Measurements from ENCODE around the gene CABLES2. TPM values are rescaled to one million over a fixed set of nuclear protein-coding genes. Genes with fewer than 3 reads are reported as not detected.
A peak's percentile ranks its signal among the peaks of the same experiment; 100 is the strongest.

The CABLES2 gene
- total and polyA plus RNA-seq, 2 experiments from 2014 or later = 0.66 to 7.3 TPM

DNA sequence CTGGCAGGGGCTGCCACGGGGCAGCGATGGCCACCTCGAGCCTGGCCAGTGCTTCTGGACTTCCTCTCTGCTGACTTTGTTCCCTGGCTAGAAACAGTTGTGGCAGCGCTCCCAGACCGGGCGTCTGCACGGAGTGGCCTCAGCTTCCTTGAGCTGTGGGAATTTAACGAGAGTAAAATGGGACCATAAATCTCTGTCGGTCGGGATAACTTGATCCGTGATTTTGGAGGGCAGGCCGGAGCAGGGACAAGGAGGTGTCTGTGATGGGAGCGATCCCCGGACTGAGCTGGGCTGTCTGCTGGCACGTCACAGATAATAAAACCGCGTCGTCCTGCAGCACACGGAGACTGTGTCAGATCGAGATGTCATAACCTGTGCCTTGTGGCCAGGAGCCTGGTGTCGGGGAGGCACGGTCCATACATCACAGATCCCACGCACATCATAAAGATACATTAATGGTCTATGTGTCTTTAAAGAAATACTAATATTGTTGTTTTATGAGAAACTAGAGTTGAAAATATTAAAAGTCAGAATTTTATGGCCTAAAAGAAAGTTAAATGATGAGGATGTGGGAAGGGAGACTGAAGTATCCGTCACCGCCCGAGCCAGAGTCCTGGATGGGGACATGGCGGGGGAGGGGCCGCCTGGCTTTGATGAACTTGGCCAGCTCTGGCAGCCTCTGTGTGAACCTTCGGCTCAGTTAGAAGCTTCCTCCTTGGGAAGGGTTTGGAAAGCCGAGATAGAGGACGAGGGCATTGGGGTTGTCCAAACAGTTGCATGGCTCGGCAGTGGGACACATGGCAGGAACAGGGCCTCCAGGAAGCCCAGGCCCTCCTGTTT lies 26.8 kb upstream of the CABLES2 start:
- no peak overlapping the region for H2AFZ ChIP-seq
- H3K9ac ChIP-seq = no peak overlapping the region
- no peak overlapping the region for H3K27ac ChIP-seq
- TF ChIP-seq EZH2phosphoT487 (IDR thresholded peaks at IDR 0.05; ENCODE audit: insufficient read depth, low read depth) = no peak
- TF ChIP-seq EZH2 (IDR thresholded peaks at IDR 0.05; ENCODE audit: insufficient read depth, poor library complexity, severe bottlenecking) = peak; percentile 73
- H3K79me2 ChIP-seq (ENCODE audit: insufficient read depth) = no peaks in the 10 kb centered on the region
- H3K4me3 ChIP-seq = no peak overlapping the region
- no peaks in the 10 kb centered on the region for H3F3A ChIP-seq (ENCODE audit: insufficient read depth)
- no peaks in the 10 kb centered on the region for H3K9me2 ChIP-seq (ENCODE audit: insufficient read depth)
- in situ Hi-C loops (cut with MboI) = no loop called here
- no peaks in the 10 kb centered on the region for H3K9me3 ChIP-seq (ENCODE audit: low read depth)
- H3K4me2 ChIP-seq (ENCODE audit: unreplicated experiment) = no peak overlapping the region
- H3K4me1 ChIP-seq (ENCODE audit: insufficient read depth) = no peaks in the 10 kb centered on the region
- H3K36me3 ChIP-seq (ENCODE audit: low read depth) = no peaks in the 10 kb centered on the region
- H4K20me1 ChIP-seq (ENCODE audit: insufficient read depth) = no peaks in the 10 kb centered on the region
- H3K27me3 ChIP-seq (replicated peaks; ENCODE audit: insufficient read depth) = peaks cover 44% of the 10 kb centered on the region
- DNase-seq = peak; percentile 20
- WGBS, 2 experiments (ENCODE audit: low coverage in 1 of 2, low lambda C conversion rate in 2 of 2, missing lambda C conversion rate in 2 of 2) = 2 to 4% methylated on average over 32 of the region's 32 CpGs

DNA sequence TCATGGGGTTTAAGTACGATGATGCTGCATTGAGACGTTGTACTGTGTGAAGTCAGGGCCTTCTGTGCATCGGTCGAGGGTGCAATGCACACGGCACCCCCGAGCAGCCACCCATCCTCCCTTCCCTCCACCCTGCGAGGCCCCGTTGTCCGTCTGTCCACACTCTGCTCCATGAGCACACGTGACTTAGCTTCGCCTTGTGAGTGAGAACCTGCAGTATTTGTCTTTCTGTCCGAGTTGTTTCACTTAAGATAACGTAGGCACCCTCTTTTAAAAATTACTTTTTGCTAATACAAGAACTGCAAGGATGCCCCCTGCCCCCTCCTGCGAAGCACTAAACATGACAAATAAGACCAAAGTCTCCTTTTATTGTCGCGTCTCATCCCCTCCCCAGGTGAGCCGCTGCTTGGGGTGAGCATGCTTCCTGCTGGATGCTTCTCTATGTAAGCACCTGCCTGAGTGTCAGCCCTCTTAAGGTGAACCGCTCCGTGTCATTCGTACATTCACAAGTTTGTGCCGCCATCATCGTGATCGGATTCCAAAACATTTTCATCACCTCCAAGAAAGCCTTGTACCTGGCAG lies 23.9 kb upstream of the CABLES2 start:
- peaks cover 41% of the 10 kb centered on the region for H3K27me3 ChIP-seq (replicated peaks; ENCODE audit: insufficient read depth)
- H3K9ac ChIP-seq = no peak overlapping the region
- H3K4me1 ChIP-seq (ENCODE audit: insufficient read depth) = no peaks in the 10 kb centered on the region
- 50 to 57% methylated on average over 23 of the region's 23 CpGs for WGBS, 2 experiments (ENCODE audit: low coverage in 1 of 2, low lambda C conversion rate in 2 of 2, missing lambda C conversion rate in 2 of 2)
- no peak overlapping the region for H3K4me3 ChIP-seq
- no peaks in the 10 kb centered on the region for H3K36me3 ChIP-seq (ENCODE audit: low read depth)
- DNase-seq = no peak
- in situ Hi-C loops (cut with MboI) = no loop called here
- H3K4me2 ChIP-seq (ENCODE audit: unreplicated experiment) = no peak overlapping the region
- TF ChIP-seq EZH2 (IDR thresholded peaks at IDR 0.05; ENCODE audit: insufficient read depth, poor library complexity, severe bottlenecking) (no peak), EZH2phosphoT487 (IDR thresholded peaks at IDR 0.05; ENCODE audit: insufficient read depth, low read depth) (no peak)
- H2AFZ ChIP-seq = no peak overlapping the region
- H3K27ac ChIP-seq = no peak overlapping the region
- H3K9me2 ChIP-seq (ENCODE audit: insufficient read depth) = no peaks in the 10 kb centered on the region
- H4K20me1 ChIP-seq (ENCODE audit: insufficient read depth) = no peaks in the 10 kb centered on the region
- no peaks in the 10 kb centered on the region for H3K9me3 ChIP-seq (ENCODE audit: low read depth)
- H3F3A ChIP-seq (ENCODE audit: insufficient read depth) = no peaks in the 10 kb centered on the region
- no peaks in the 10 kb centered on the region for H3K79me2 ChIP-seq (ENCODE audit: insufficient read depth)

DNA sequence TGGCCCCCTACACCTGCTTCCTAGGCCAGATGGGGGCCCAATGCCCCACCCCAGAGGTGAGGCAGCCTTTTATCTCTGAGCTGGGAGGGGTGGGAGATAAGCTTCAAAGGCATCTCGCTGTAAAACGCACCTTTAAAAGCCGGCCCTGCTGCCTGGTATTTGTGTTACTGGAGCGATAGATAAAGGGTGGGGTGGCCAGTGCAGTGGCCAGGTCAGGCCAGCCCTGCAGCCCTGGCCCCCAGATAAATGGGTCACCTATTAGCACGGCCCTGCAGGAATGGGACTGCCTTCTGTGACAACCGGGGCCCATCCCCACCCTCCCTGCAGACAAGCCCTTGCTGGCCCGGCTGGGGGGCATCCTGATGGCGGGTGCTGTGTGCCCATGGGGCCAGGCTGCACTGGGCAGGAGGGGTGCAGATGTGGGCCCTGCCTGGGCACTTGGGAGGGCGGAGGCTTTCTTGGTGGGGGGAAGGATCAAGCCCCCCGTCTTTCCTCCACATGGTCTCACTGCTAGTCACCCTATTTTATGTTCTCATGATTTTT lies 23.3 kb upstream of the CABLES2 start:
- no peak for DNase-seq
- in situ Hi-C loops (cut with MboI) = no loop called here
- WGBS, 2 experiments (ENCODE audit: low coverage in 1 of 2, low lambda C conversion rate in 2 of 2, missing lambda C conversion rate in 2 of 2) = 49 to 53% methylated on average over 10 of the region's 10 CpGs
- Histone ChIP-seq H3K9me2 (ENCODE audit: insufficient read depth) (no peaks in the 10 kb centered on the region), H4K20me1 (ENCODE audit: insufficient read depth) (no peaks in the 10 kb centered on the region), H2AFZ (no peak overlapping the region), H3K4me3 (no peak overlapping the region), H3K4me2 (ENCODE audit: unreplicated experiment) (no peak overlapping the region), H3K27me3 (replicated peaks; ENCODE audit: insufficient read depth) (peaks cover 38% of the 10 kb centered on the region), H3F3A (ENCODE audit: insufficient read depth) (no peaks in the 10 kb centered on the region), H3K9me3 (ENCODE audit: low read depth) (no peaks in the 10 kb centered on the region), H3K79me2 (ENCODE audit: insufficient read depth) (no peaks in the 10 kb centered on the region), H3K27ac (no peak overlapping the region), H3K9ac (no peak overlapping the region), H3K4me1 (ENCODE audit: insufficient read depth) (no peaks in the 10 kb centered on the region), H3K36me3 (ENCODE audit: low read depth) (no peaks in the 10 kb centered on the region)
- TF ChIP-seq EZH2 (IDR thresholded peaks at IDR 0.05; ENCODE audit: insufficient read depth, poor library complexity, severe bottlenecking) (no peak), EZH2phosphoT487 (IDR thresholded peaks at IDR 0.05; ENCODE audit: insufficient read depth, low read depth) (no peak)

DNA sequence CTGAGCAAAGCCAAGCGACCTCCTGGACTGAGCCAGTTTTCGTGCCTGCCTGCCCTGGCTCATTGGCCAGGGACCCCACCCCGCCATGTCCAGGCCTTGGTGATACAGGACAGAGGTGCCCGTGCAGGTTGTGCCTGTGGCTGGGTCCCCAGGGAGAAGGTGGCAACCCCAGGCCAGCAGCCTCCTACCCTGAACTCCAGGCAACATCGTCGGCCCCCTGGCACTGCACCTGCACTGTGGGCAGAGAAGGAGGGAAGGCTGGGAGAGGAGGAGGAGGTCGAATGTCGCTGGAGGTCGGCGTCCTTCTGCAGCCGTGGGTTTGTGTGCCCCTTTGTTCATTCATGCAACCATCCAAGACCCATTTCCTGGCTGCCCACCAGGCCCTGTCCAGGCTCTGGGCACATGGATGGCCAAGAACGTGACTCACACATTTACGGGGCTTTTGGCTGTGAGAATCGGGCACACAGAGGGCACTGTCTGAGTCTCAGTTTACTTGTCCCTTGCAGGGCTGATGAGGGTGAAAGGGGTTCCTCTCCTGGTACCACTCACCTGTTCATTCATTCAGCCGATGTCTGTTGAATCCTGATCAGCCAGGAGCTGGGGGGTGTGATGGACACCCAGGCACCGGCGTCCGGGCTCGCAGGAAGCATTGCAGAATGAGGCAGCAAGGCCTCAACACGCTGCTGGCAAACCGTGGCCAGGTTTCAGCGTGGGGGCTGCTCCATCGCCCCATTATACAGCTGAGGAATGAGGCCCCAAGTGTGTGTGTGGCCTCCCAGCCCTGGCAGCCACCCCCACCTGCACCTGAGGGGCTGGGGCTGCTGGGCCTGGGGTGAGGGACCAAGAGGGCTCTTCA lies 22.6 kb upstream of the CABLES2 start:
- TF ChIP-seq EZH2 (IDR thresholded peaks at IDR 0.05; ENCODE audit: insufficient read depth, poor library complexity, severe bottlenecking) = no peak
- TF ChIP-seq EZH2phosphoT487 (IDR thresholded peaks at IDR 0.05; ENCODE audit: insufficient read depth, low read depth) = no peak
- no peaks in the 10 kb centered on the region for H3K9me2 ChIP-seq (ENCODE audit: insufficient read depth)
- H3K27me3 ChIP-seq (replicated peaks; ENCODE audit: insufficient read depth) = peaks cover 31% of the 10 kb centered on the region
- DNase-seq = no peak
- H3K79me2 ChIP-seq (ENCODE audit: insufficient read depth) = no peaks in the 10 kb centered on the region
- in situ Hi-C loops (cut with MboI) = no loop called here
- no peak overlapping the region for H3K9ac ChIP-seq
- H2AFZ ChIP-seq = no peak overlapping the region
- H3F3A ChIP-seq (ENCODE audit: insufficient read depth) = no peaks in the 10 kb centered on the region
- H3K4me2 ChIP-seq (ENCODE audit: unreplicated experiment) = no peak overlapping the region
- no peaks in the 10 kb centered on the region for H4K20me1 ChIP-seq (ENCODE audit: insufficient read depth)
- H3K9me3 ChIP-seq (ENCODE audit: low read depth) = no peaks in the 10 kb centered on the region
- no peaks in the 10 kb centered on the region for H3K4me1 ChIP-seq (ENCODE audit: insufficient read depth)
- H3K27ac ChIP-seq = no peak overlapping the region
- 55 to 58% methylated on average over 21 to 23 of the region's 23 CpGs for WGBS, 2 experiments (ENCODE audit: low coverage in 1 of 2, low lambda C conversion rate in 2 of 2, missing lambda C conversion rate in 2 of 2)
- H3K36me3 ChIP-seq (ENCODE audit: low read depth) = no peaks in the 10 kb centered on the region
- no peak overlapping the region for H3K4me3 ChIP-seq

Data from GM23248 (cell line).